Small intestine (tissue), 7 donors: Measurements from ENCODE around the gene RNF215. TPM values are rescaled to one million over a fixed set of nuclear protein-coding genes. Genes with fewer than 3 reads are reported as not detected.
A peak's percentile ranks its signal among the peaks of the same experiment; 100 is the strongest.

ENCODE experiments used
- DNase-seq, 2 donors: peaks; one replicate each; pipeline versions ENCODE4 v3.0.0 to v3.0.0-alpha.2; 2013
- FAIRE-seq: peaks from 2 replicates; lab custom pipeline; 2012; peaks lifted over from hg19 to GRCh38; lab: Jason Lieb, UNC
- H3K27ac ChIP-seq, 3 donors: one replicate each; pipeline ENCODE4 v1.5.1; 2013; ENCODE audit warnings: low read length in 2 of 3, mild to moderate bottlenecking in 2 of 3, control low read depth in 1 of 3, inconsistent platforms in 1 of 3, low read depth in 1 of 3, moderate library complexity in 1 of 3
- H3K27me3 ChIP-seq, 3 donors: one replicate each; pipeline ENCODE4 v1.6.1; 2013; ENCODE audit warnings: low read length in 3 of 3, inconsistent platforms in 1 of 3; ENCODE audit not compliant: control insufficient read depth in 3 of 3, insufficient read depth in 3 of 3
- H3K36me3 ChIP-seq, 3 donors: one replicate each; pipeline ENCODE4 v1.6.1; 2013; ENCODE audit warnings: low read length in 3 of 3, inconsistent platforms in 1 of 3, low read depth in 1 of 3, mild to moderate bottlenecking in 1 of 3, moderate library complexity in 1 of 3; ENCODE audit not compliant: control insufficient read depth in 3 of 3, insufficient read depth in 2 of 3
- H3K4me1 ChIP-seq, 3 donors: one replicate each; pipeline ENCODE4 v1.6.1; 2013; ENCODE audit warnings: low read length in 2 of 3, inconsistent platforms in 1 of 3, low read depth in 1 of 3, mild to moderate bottlenecking in 1 of 3, moderate library complexity in 1 of 3; ENCODE audit not compliant: control insufficient read depth in 3 of 3, insufficient read depth in 2 of 3
- H3K4me3 ChIP-seq, 3 donors: one replicate each; pipeline ENCODE4 v1.5.1; 2013; ENCODE audit warnings: low read length in 3 of 3, control low read depth in 1 of 3, inconsistent platforms in 1 of 3, low read depth in 1 of 3, mild to moderate bottlenecking in 1 of 3, moderate library complexity in 1 of 3
- H3K9me3 ChIP-seq, 2 donors: one replicate each; pipeline ENCODE4 v1.6.1; 2013; ENCODE audit warnings: low read depth in 1 of 2, low read length in 1 of 2; ENCODE audit not compliant: control insufficient read depth in 2 of 2, insufficient read depth in 1 of 2
- WGBS, 3 donors: extraction: QIAGEN DNeasy Blood & Tissue Kit; methylation state at CpG; one replicate each; pipeline ENCODE4 v1.1.7; 2013; 5-methylcytosine and 5-hydroxymethylcytosine counted together
- polyA plus RNA-seq, 4 donors: library from polyadenylated mRNA; stranded (reverse) in 3 of 4; unstranded in 1 of 4; fragments of 200-250 nt in 3 of 4; fragments of 120-200 nt in 1 of 4; gene quantifications; one replicate each; pipeline versions ENCODE4 v1.2.1 to v1.2.3, GENCODE V29; 2013
- donor health status: healthy with polysubstance abuse.
- donor health status: control.
- donor health status: control.
- donor health status: Bipolar disorder and iron deficiency.
- donor health status: healthy.

The RNF215 gene
- polyA plus RNA-seq, 4 donors, result 3.8 to 12.1 (median 10.3) TPM

GRCh38 chr22:30357650-30358215, 29.5 kb downstream of the RNF215 start:
- no peak for FAIRE-seq
- 60 to 77% (median 74%) methylated on average over 20 to 22 of the region's 22 CpGs for WGBS, 3 donors

GRCh38 chr22:30357236-30357570, 30.0 kb downstream of the RNF215 start:
- Histone ChIP-seq H3K4me1 (peaks cover 3 to 34% (median 10%) of the 10 kb centered on the region in 3 donors), H3K4me3 (peak overlapping the region; percentile 56 to 99 (median 61)), H3K36me3 (peaks cover under 1 to 24% (median 6%) of the 10 kb centered on the region in 3 donors), H3K9me3 (no peaks in the 10 kb centered on the region), H3K27ac (peak overlapping the region in 1 of 3 donors; percentile 39), H3K27me3 (no peaks in the 10 kb centered on the region)
- FAIRE-seq (no peak), DNase-seq (no peak)
- 4% methylated on average over 9 of the region's 9 CpGs for WGBS, 3 donors

More at GRCh38 chr22:30357650-30358215, 29.5 kb downstream of the RNF215 start:
- H3K36me3 ChIP-seq, result peaks cover 0 to 24% (median 1%) of the 10 kb centered on the region in 3 donors
- peaks cover 3 to 34% (median 10%) of the 10 kb centered on the region in 3 donors for H3K4me1 ChIP-seq
- no peak overlapping the region for H3K4me3 ChIP-seq
- H3K27ac ChIP-seq, result no peak overlapping the region
- no peaks in the 10 kb centered on the region for H3K9me3 ChIP-seq
- DNase-seq, result no peak
- H3K27me3 ChIP-seq, result no peaks in the 10 kb centered on the region

- WGBS, 3 donors, result 0 to 1% (median 0%) methylated on average over 43 to 91 of the region's 91 CpGs
- peak; percentile 89 to 98 for DNase-seq
- no peaks in the 10 kb centered on the region for H3K9me3 ChIP-seq
- FAIRE-seq, result no peak
- H3K4me3 ChIP-seq, result peak within 1 kb of the TSS; percentile 56 to 99 (median 61)
- H3K4me1 ChIP-seq, result peaks cover 3 to 34% (median 10%) of the 10 kb centered on the region in 3 donors
- peaks cover 5 to 25% (median 12%) of the 10 kb centered on the region in 3 donors for H3K36me3 ChIP-seq
- peak within 1 kb of the TSS; percentile 81 to 98 (median 93) for H3K27ac ChIP-seq
- H3K27me3 ChIP-seq, result no peaks in the 10 kb centered on the region
These were observed 30.6 kb downstream of the RNF215 start, which contains the start of the genes CCDC157 and SF3A1 for GRCh38 chr22:30356449-30357235. CCDC157 (plus strand) TSS chr22:30357007; CDS start chr22:30366001, 8,994 bp downstream. SF3A1 (minus strand) TSS chr22:30356894; CDS start chr22:30356792, 102 bp downstream.

GRCh38 chr22:30354644-30355043, 32.6 kb downstream of the RNF215 start:
- Histone ChIP-seq H3K36me3 (peaks cover 7 to 40% (median 16%) of the 10 kb centered on the region in 3 donors), H3K9me3 (no peaks in the 10 kb centered on the region), H3K27ac (no peak overlapping the region), H3K27me3 (no peaks in the 10 kb centered on the region), H3K4me3 (no peak overlapping the region), H3K4me1 (peaks cover 3 to 34% (median 10%) of the 10 kb centered on the region in 3 donors)
- 38 to 67% (median 63%) methylated on average over 5 of the region's 5 CpGs for WGBS, 3 donors
- DNase-seq, result no peak
- FAIRE-seq, result no peak

- H3K36me3 ChIP-seq, result peaks cover 18 to 64% (median 19%) of the 10 kb centered on the region in 3 donors
- DNase-seq, result no peak
- no peak overlapping the region for H3K27ac ChIP-seq
- no peak overlapping the region for H3K4me3 ChIP-seq
- H3K27me3 ChIP-seq, result no peaks in the 10 kb centered on the region
- no peaks in the 10 kb centered on the region for H3K9me3 ChIP-seq
- FAIRE-seq, result no peak
- WGBS, 3 donors, result 87 to 99% (median 91%) methylated on average over 3 of the region's 3 CpGs
- peaks cover 3 to 17% (median 10%) of the 10 kb centered on the region in 3 donors for H3K4me1 ChIP-seq
These were observed 36.0 kb downstream of the RNF215 start for GRCh38 chr22:30351226-30351625.

DNA sequence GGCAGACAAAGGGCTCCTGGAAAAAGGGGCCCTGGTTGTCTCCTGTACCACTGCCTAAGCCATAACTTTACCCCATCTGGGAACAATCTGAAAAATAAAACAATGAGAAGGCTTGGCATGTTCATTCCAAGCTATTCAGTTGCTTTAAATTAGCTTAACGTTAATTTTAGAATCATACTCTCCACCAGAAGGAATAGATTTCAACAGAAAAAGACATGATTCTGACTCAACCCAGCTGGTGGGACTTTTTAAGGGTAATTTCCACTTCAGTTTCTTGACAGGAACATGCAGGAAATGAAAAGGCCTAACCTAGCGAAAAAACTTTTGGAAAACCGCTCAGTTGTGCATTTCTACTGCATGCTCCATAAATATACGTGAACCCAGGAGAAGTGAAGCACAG, 38.4 kb downstream of the RNF215 start:
- no peak overlapping the region for H3K4me3 ChIP-seq
- no peak overlapping the region for H3K27ac ChIP-seq
- H3K4me1 ChIP-seq, result no peaks in the 10 kb centered on the region
- DNase-seq (no peak), FAIRE-seq (no peak)
- no peaks in the 10 kb centered on the region for H3K27me3 ChIP-seq
- H3K9me3 ChIP-seq, result no peaks in the 10 kb centered on the region
- 67 to 84% (median 80%) methylated on average over 4 of the region's 4 CpGs for WGBS, 3 donors
- peaks cover 33 to 79% (median 39%) of the 10 kb centered on the region in 3 donors for H3K36me3 ChIP-seq

DNA sequence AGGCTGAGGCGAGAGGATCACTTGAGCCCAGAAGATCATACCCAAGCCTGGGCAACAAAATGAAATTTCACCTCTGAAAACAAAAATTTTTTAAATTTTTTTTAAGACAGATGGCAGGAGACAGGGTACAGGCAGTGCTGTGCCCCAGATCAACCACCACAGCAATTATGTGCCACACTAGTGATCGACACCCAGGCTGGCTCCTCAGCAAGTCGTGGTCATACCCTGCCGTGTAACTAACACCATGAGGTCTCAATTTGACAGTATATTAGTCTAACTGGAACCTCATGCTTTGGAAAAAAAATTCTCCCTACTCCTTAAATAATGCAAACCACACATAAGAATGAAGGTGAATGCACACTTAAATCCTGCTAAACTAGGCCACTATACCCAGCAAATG, 38.8 kb downstream of the RNF215 start:
- no peak overlapping the region for H3K4me3 ChIP-seq
- H3K27ac ChIP-seq, result no peak overlapping the region
- H3K27me3 ChIP-seq, result no peaks in the 10 kb centered on the region
- H3K9me3 ChIP-seq, result no peaks in the 10 kb centered on the region
- peaks cover 33 to 77% (median 40%) of the 10 kb centered on the region in 3 donors for H3K36me3 ChIP-seq
- no peaks in the 10 kb centered on the region for H3K4me1 ChIP-seq
- WGBS, 3 donors, result 75 to 91% (median 80%) methylated on average over 4 of the region's 4 CpGs
- DNase-seq (no peak), FAIRE-seq (no peak)

GRCh38 chr22:30347255-30347892, 39.8 kb downstream of the RNF215 start:
- no peaks in the 10 kb centered on the region for H3K27me3 ChIP-seq
- no peak overlapping the region for H3K4me3 ChIP-seq
- WGBS, 3 donors, result 53 to 63% (median 59%) methylated on average over 5 of the region's 5 CpGs
- no peaks in the 10 kb centered on the region for H3K9me3 ChIP-seq
- H3K36me3 ChIP-seq, result peaks cover 37 to 79% (median 43%) of the 10 kb centered on the region in 3 donors
- DNase-seq (no peak), FAIRE-seq (no peak)
- H3K27ac ChIP-seq, result no peak overlapping the region
- H3K4me1 ChIP-seq, result no peaks in the 10 kb centered on the region
